GM23338 (cell line): Measurements from ENCODE around the gene SERBP1. TPM values are rescaled to one million over a fixed set of nuclear protein-coding genes. Genes with fewer than 3 reads are reported as not detected.

Source experiments
- ATAC-seq: fragments of 200-7000 bp; cut with Tn5 transposase; 3 replicates; pipeline ENCODE4 v1.9.1; 2020
- DNase-seq: peaks from one replicate; pipeline ENCODE4 v3.0.0-alpha.2; 2015; ENCODE audit warnings: low spot score
- H2AFZ ChIP-seq: fragments of 200-600 bp; sonication (generic); 2 replicates; pipeline ENCODE4 v1.8.0; 2016; ENCODE audit warnings: antibody characterized with exemption, mild to moderate bottlenecking, moderate library complexity
- H3F3A ChIP-seq: fragments of 200-600 bp; sonication (generic); replicated peaks from 2 replicates; pipeline ENCODE4 v1.8.0; 2017; ENCODE audit warnings: antibody characterized with exemption, mixed run types, low read depth
- H3K27ac ChIP-seq: fragments of 200-600 bp; sonication (generic); 2 replicates; pipeline ENCODE4 v1.6.1; 2016; ENCODE audit warnings: low read depth
- H3K27me3 ChIP-seq: fragments of 200-600 bp; sonication (generic); 2 replicates; pipeline ENCODE4 v1.8.0; 2016; ENCODE audit warnings: mild to moderate bottlenecking, mixed run types, moderate library complexity; ENCODE audit not compliant: insufficient read depth
- H3K36me3 ChIP-seq: fragments of 200-600 bp; sonication (generic); 2 replicates; pipeline ENCODE4 v1.8.0; 2016; ENCODE audit warnings: mild to moderate bottlenecking; ENCODE audit not compliant: insufficient read depth
- H3K4me1 ChIP-seq: fragments of 200-600 bp; sonication (generic); 2 replicates; pipeline ENCODE4 v1.8.0; 2016; ENCODE audit warnings: mild to moderate bottlenecking, moderate library complexity; ENCODE audit not compliant: insufficient read depth
- H3K4me2 ChIP-seq: fragments of 200-600 bp; sonication (generic); 2 replicates; pipeline ENCODE4 v1.7.1; 2017; ENCODE audit warnings: mixed run types
- H3K4me3 ChIP-seq: fragments of 200-600 bp; sonication (generic); 2 replicates; pipeline ENCODE4 v1.6.1; 2016; ENCODE audit warnings: mixed run types
- H3K79me2 ChIP-seq: fragments of 200-600 bp; sonication (generic); replicated peaks from 2 replicates; pipeline ENCODE4 v1.8.0; 2017; ENCODE audit warnings: mild to moderate bottlenecking; ENCODE audit not compliant: insufficient read depth
- H3K9me2 ChIP-seq: fragments of 200-600 bp; sonication (generic); 2 replicates; pipeline ENCODE4 v1.8.0; 2017; ENCODE audit not compliant: insufficient read depth
- H4K20me1 ChIP-seq: fragments of 200-600 bp; sonication (generic); replicated peaks from 2 replicates; pipeline ENCODE4 v1.8.0; 2017; ENCODE audit warnings: mild to moderate bottlenecking; ENCODE audit not compliant: insufficient read depth
- H3K27ac Mint-ChIP-seq: 2 replicates; pipeline ENCODE4 v1.8.0; 2020; ENCODE audit warnings: inconsistent platforms, mild to moderate bottlenecking, moderate library complexity, mixed read lengths
- H3K27me3 Mint-ChIP-seq: 3 replicates; pipeline ENCODE4 v1.8.0; 2022; ENCODE audit warnings: low read depth, mild to moderate bottlenecking, moderate library complexity, mixed read lengths, inconsistent platforms; ENCODE audit not compliant: insufficient read depth, poor library complexity
- H3K36me3 Mint-ChIP-seq: 3 replicates; pipeline ENCODE4 v1.8.0; 2021; ENCODE audit warnings: low read depth, mild to moderate bottlenecking, inconsistent platforms, moderate library complexity, mixed read lengths
- H3K4me1 Mint-ChIP-seq: 3 replicates; pipeline ENCODE4 v1.8.0; 2020; ENCODE audit warnings: mild to moderate bottlenecking, inconsistent platforms, mixed read lengths
- H3K4me3 Mint-ChIP-seq: 3 replicates; pipeline ENCODE4 v1.8.0; 2021; ENCODE audit warnings: moderate library complexity, mild to moderate bottlenecking, inconsistent platforms, mixed read lengths
- H3K9me3 Mint-ChIP-seq: 3 replicates; pipeline ENCODE4 v1.8.0; 2020; ENCODE audit warnings: moderate library complexity, mild to moderate bottlenecking, inconsistent platforms, mixed read lengths
- CREB1 ChIP-seq: fragments of 250-450 bp; sonication (Bioruptor Pico); IDR thresholded peaks from 2 replicates; pipeline ENCODE4 v1.5.0; 2020; ENCODE audit warnings: low read depth, mild to moderate bottlenecking, moderate library complexity
- CTCF ChIP-seq, 2 experiments: fragments of 200-600 bp in 1 of 2; sonication (generic) in 1 of 2; conservative IDR thresholded peaks; 2 replicates each; pipeline versions ENCODE4 v1.5.1 to v1.6.1; 2016 to 2017; ENCODE audit warnings: antibody characterized with exemption in 2 of 2, low read depth in 2 of 2, mild to moderate bottlenecking in 2 of 2, moderate library complexity in 1 of 2
- ETS1 ChIP-seq: IDR thresholded peaks from 2 replicates; pipeline ENCODE4 v1.6.1; 2016; ENCODE audit warnings: antibody characterized with exemption
- EZH2 ChIP-seq: fragments of 200-600 bp; sonication (generic); IDR thresholded peaks from one replicate; pipeline ENCODE4 v1.8.0; 2017; ENCODE audit warnings: antibody characterized with exemption, mild to moderate bottlenecking, low read depth; ENCODE audit not compliant: unreplicated experiment
- EZH2phosphoT487 ChIP-seq: fragments of 200-600 bp; sonication (generic); IDR thresholded peaks from one replicate; pipeline ENCODE4 v1.8.1; 2018; ENCODE audit warnings: antibody characterized with exemption; ENCODE audit not compliant: unreplicated experiment
- JUNB ChIP-seq: IDR thresholded peaks from one replicate; pipeline ENCODE4 v1.6.1; 2016; ENCODE audit warnings: antibody characterized with exemption; ENCODE audit not compliant: unreplicated experiment
- NANOG ChIP-seq: IDR thresholded peaks from 2 replicates; pipeline ENCODE4 v1.6.1; 2016; ENCODE audit warnings: antibody characterized with exemption, borderline replicate concordance
- POLR2AphosphoS5 ChIP-seq: IDR thresholded peaks from 2 replicates; pipeline ENCODE4 v1.6.1; 2016; ENCODE audit warnings: antibody characterized with exemption, low read depth
- REST ChIP-seq: IDR thresholded peaks from one replicate; pipeline ENCODE4 v1.6.1; 2018; ENCODE audit warnings: antibody characterized with exemption; ENCODE audit not compliant: unreplicated experiment
- STAT1 ChIP-seq: IDR thresholded peaks from one replicate; pipeline ENCODE4 v1.6.1; 2016; ENCODE audit warnings: antibody characterized with exemption; ENCODE audit not compliant: unreplicated experiment
- ZNF114 ChIP-seq: fragments of 250-450 bp; sonication (Bioruptor Pico); IDR thresholded peaks from 2 replicates; pipeline ENCODE4 v1.5.0; 2020; ENCODE audit warnings: mild to moderate bottlenecking, moderate library complexity
- ZNF331 ChIP-seq: fragments of 250-450 bp; sonication (Bioruptor Pico); IDR thresholded peaks from 2 replicates; pipeline ENCODE4 v1.5.0; 2020; ENCODE audit warnings: low read depth, mild to moderate bottlenecking, moderate library complexity
- ZNF462 ChIP-seq: fragments of 250-450 bp; sonication (Bioruptor Pico); IDR thresholded peaks from 2 replicates; pipeline ENCODE4 v1.5.0; 2020; ENCODE audit warnings: mild to moderate bottlenecking, moderate library complexity
- polyA plus RNA-seq: library from polyadenylated mRNA; unstranded; fragments of >200 nt; fragmentation: Nextera tagmentation; extraction: Ambion mirVana; gene quantifications from 2 replicates; pipeline ENCODE4 v1.2.1, GENCODE V29; 2016
- total RNA-seq: library from RNA; depleted of rRNA; stranded (reverse); fragments of >200 nt; shearing (Covaris generic); gene quantifications from 2 replicates; pipeline ENCODE4 v1.2.3, GENCODE V29; 2014

SERBP1 gene
- total and polyA plus RNA-seq, 2 experiments from 2014 or later = 559 to 674 TPM

GRCh38 chr1:67451356-67451755, 21.2 kb upstream of the SERBP1 start:
- H3K4me3 ChIP-seq = no peak overlapping the region
- no peak for TF ChIP-seq STAT1
- TF ChIP-seq POLR2AphosphoS5 = no peak
- no peak for TF ChIP-seq ETS1
- no peak for TF ChIP-seq CREB1
- TF ChIP-seq REST = no peak
- TF ChIP-seq EZH2phosphoT487 = no peak
- TF ChIP-seq ZNF114 (CRISPR knock-in tag) = no peak
- no peak for TF ChIP-seq EZH2
- TF ChIP-seq JUNB = no peak
- TF ChIP-seq ZNF331 (CRISPR knock-in tag) = no peak
- no peak for TF ChIP-seq NANOG
- TF ChIP-seq ZNF462 (CRISPR knock-in tag) = no peak
- no peak for TF ChIP-seq CTCF (conservative IDR thresholded peaks at IDR 0.05; ENCODE audit: low read depth in 2 of 2)
- no peak overlapping the region for H3K27ac ChIP-seq
- DNase-seq (no peak), ATAC-seq (peak; percentile 25; the same call in 1 of the 3 replicates)
- H3K27me3 Mint-ChIP-seq = peaks cover 1% of the 10 kb centered on the region
- no peaks in the 10 kb centered on the region for H3K79me2 ChIP-seq
- H3K4me1 Mint-ChIP-seq = peaks cover 25% of the 10 kb centered on the region
- H3K9me2 ChIP-seq = no peaks in the 10 kb centered on the region
- H3K4me2 ChIP-seq = no peak overlapping the region
- H3K4me3 Mint-ChIP-seq = no peak overlapping the region
- H3K9me3 Mint-ChIP-seq = no peaks in the 10 kb centered on the region
- H2AFZ ChIP-seq = peak overlapping the region; percentile 61; the same call in 1 of the 2 replicates
- H3F3A ChIP-seq = no peaks in the 10 kb centered on the region
- H3K27ac Mint-ChIP-seq = peak overlapping the region; percentile 38
- H4K20me1 ChIP-seq = no peaks in the 10 kb centered on the region
- H3K4me1 ChIP-seq = 0 out of 2 replicates have a peak, but pooled peaks cover 9% of the 10 kb centered on the region
- H3K36me3 Mint-ChIP-seq = no peaks in the 10 kb centered on the region
- no peaks in the 10 kb centered on the region for H3K27me3 ChIP-seq
- H3K36me3 ChIP-seq = no peaks in the 10 kb centered on the region
